Testis (tissue), 2 donors: Measurements from ENCODE around the gene PDGFC.

Experiments used
- POLR2A ChIP-seq: fragments of 450-650 bp; IDR thresholded peaks from one replicate; pipeline ENCODE4 v1.6.1; 2017; ENCODE audit warnings: antibody characterized with exemption, mild to moderate bottlenecking, moderate library complexity
- TF ChIP-seq, protein P1 (sequence below), 3 experiments: fragments of 450-650 bp in 2 of 3; fragments of 200-600 bp in 1 of 3; sonication (generic) in 1 of 3; IDR thresholded peaks; one replicate each; pipeline ENCODE4 v1.5.1; 2016 to 2019; ENCODE audit warnings: antibody characterized with exemption in 3 of 3, mild to moderate bottlenecking in 2 of 3, moderate library complexity in 1 of 3

DNA sequence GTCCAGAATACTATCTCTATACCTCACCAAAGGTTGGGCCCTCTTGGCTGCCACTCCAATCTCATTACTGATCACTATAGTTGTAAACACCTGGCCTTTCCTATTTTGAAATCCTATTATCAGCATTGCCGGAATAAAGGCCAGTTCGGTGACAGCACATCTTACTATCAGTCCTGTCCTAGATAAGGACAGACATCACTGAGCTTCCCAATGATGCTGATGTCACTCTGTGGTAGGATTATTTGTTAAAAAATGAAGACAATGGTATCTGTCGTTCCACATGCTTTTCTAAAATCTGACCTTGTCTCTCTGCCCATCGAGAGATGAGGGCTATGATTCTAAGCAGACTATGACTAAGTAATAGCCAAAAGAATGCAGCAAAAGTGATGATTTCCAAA, 260.4 kb downstream of the PDGFC start:
- TF ChIP-seq, protein P1, sequence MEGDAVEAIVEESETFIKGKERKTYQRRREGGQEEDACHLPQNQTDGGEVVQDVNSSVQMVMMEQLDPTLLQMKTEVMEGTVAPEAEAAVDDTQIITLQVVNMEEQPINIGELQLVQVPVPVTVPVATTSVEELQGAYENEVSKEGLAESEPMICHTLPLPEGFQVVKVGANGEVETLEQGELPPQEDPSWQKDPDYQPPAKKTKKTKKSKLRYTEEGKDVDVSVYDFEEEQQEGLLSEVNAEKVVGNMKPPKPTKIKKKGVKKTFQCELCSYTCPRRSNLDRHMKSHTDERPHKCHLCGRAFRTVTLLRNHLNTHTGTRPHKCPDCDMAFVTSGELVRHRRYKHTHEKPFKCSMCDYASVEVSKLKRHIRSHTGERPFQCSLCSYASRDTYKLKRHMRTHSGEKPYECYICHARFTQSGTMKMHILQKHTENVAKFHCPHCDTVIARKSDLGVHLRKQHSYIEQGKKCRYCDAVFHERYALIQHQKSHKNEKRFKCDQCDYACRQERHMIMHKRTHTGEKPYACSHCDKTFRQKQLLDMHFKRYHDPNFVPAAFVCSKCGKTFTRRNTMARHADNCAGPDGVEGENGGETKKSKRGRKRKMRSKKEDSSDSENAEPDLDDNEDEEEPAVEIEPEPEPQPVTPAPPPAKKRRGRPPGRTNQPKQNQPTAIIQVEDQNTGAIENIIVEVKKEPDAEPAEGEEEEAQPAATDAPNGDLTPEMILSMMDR (IDR thresholded peaks at IDR 0.05), result no peak
- TF ChIP-seq POLR2A, result no peak
